ENCODE results near the gene WDR86. TPM values are rescaled to one million over a fixed set of nuclear protein-coding genes. Genes with fewer than 3 reads are reported as not detected.

WDR86 gene
- total and polyA plus RNA-seq, 2 of the 8 experiments (the other 6 are each of a cell fraction or from before 2014, with no cell fraction given): 12.7 to 15.8 TPM

GRCh38 chr7:151345576-151346469, 64.0 kb downstream of the WDR86 start (continued):
- no peak for TF ChIP-seq KDM1A (IDR thresholded peaks at IDR 0.05; ENCODE audit: borderline replicate concordance, low read length)
- TF ChIP-seq TAF1 (IDR thresholded peaks at IDR 0.05; ENCODE audit: low read depth, low read length): no peak
- TF ChIP-seq, protein P1, sequence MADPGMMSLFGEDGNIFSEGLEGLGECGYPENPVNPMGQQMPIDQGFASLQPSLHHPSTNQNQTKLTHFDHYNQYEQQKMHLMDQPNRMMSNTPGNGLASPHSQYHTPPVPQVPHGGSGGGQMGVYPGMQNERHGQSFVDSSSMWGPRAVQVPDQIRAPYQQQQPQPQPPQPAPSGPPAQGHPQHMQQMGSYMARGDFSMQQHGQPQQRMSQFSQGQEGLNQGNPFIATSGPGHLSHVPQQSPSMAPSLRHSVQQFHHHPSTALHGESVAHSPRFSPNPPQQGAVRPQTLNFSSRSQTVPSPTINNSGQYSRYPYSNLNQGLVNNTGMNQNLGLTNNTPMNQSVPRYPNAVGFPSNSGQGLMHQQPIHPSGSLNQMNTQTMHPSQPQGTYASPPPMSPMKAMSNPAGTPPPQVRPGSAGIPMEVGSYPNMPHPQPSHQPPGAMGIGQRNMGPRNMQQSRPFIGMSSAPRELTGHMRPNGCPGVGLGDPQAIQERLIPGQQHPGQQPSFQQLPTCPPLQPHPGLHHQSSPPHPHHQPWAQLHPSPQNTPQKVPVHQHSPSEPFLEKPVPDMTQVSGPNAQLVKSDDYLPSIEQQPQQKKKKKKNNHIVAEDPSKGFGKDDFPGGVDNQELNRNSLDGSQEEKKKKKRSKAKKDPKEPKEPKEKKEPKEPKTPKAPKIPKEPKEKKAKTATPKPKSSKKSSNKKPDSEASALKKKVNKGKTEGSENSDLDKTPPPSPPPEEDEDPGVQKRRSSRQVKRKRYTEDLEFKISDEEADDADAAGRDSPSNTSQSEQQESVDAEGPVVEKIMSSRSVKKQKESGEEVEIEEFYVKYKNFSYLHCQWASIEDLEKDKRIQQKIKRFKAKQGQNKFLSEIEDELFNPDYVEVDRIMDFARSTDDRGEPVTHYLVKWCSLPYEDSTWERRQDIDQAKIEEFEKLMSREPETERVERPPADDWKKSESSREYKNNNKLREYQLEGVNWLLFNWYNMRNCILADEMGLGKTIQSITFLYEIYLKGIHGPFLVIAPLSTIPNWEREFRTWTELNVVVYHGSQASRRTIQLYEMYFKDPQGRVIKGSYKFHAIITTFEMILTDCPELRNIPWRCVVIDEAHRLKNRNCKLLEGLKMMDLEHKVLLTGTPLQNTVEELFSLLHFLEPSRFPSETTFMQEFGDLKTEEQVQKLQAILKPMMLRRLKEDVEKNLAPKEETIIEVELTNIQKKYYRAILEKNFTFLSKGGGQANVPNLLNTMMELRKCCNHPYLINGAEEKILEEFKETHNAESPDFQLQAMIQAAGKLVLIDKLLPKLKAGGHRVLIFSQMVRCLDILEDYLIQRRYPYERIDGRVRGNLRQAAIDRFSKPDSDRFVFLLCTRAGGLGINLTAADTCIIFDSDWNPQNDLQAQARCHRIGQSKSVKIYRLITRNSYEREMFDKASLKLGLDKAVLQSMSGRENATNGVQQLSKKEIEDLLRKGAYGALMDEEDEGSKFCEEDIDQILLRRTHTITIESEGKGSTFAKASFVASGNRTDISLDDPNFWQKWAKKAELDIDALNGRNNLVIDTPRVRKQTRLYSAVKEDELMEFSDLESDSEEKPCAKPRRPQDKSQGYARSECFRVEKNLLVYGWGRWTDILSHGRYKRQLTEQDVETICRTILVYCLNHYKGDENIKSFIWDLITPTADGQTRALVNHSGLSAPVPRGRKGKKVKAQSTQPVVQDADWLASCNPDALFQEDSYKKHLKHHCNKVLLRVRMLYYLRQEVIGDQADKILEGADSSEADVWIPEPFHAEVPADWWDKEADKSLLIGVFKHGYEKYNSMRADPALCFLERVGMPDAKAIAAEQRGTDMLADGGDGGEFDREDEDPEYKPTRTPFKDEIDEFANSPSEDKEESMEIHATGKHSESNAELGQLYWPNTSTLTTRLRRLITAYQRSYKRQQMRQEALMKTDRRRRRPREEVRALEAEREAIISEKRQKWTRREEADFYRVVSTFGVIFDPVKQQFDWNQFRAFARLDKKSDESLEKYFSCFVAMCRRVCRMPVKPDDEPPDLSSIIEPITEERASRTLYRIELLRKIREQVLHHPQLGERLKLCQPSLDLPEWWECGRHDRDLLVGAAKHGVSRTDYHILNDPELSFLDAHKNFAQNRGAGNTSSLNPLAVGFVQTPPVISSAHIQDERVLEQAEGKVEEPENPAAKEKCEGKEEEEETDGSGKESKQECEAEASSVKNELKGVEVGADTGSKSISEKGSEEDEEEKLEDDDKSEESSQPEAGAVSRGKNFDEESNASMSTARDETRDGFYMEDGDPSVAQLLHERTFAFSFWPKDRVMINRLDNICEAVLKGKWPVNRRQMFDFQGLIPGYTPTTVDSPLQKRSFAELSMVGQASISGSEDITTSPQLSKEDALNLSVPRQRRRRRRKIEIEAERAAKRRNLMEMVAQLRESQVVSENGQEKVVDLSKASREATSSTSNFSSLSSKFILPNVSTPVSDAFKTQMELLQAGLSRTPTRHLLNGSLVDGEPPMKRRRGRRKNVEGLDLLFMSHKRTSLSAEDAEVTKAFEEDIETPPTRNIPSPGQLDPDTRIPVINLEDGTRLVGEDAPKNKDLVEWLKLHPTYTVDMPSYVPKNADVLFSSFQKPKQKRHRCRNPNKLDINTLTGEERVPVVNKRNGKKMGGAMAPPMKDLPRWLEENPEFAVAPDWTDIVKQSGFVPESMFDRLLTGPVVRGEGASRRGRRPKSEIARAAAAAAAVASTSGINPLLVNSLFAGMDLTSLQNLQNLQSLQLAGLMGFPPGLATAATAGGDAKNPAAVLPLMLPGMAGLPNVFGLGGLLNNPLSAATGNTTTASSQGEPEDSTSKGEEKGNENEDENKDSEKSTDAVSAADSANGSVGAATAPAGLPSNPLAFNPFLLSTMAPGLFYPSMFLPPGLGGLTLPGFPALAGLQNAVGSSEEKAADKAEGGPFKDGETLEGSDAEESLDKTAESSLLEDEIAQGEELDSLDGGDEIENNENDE (IDR thresholded peaks at IDR 0.05; ENCODE audit: insufficient replicate concordance, low read length): no peak
- TF ChIP-seq ASH2L (IDR thresholded peaks at IDR 0.05; ENCODE audit: low read length): no peak
- no peak for TF ChIP-seq NANOG (IDR thresholded peaks at IDR 0.05; ENCODE audit: insufficient read depth, low read depth, low read length, poor library complexity, severe bottlenecking)
- TF ChIP-seq RAD21 (IDR thresholded peaks at IDR 0.05 in 1 of 2, conservative IDR thresholded peaks at IDR 0.05 in 1 of 2; ENCODE audit: low read depth in 2 of 2, low read length in 2 of 2): no peak
- TF ChIP-seq CHD1 (IDR thresholded peaks at IDR 0.05; ENCODE audit: low read depth, low read length): no peak
